Measurements from ENCODE around the gene NDUFC1.
A peak's percentile ranks its signal among the peaks of the same experiment; 100 is the strongest.

The NDUFC1 gene

GRCh38 chr4:139273835-139274234, 28.4 kb downstream of the NDUFC1 start:
- Histone ChIP-seq H2BK12ac (ENCODE audit: low read length in 2 of 2) (no peak overlapping the region), H4K8ac (ENCODE audit: low read length) (no peak overlapping the region), H3K4me3 (ENCODE audit: insufficient read depth in 1 of 2, low read depth in 1 of 2, low read length in 2 of 2) (no peak overlapping the region), H2BK15ac (ENCODE audit: low read depth, poor library complexity, severe bottlenecking) (no peak overlapping the region), H3K27me3 (ENCODE audit: control insufficient read depth in 1 of 2, insufficient read depth in 1 of 2, low read length in 2 of 2) (peaks cover 0 to 3% of the 10 kb centered on the region in 2 experiments), H2BK5ac (ENCODE audit: low read depth, low read length, poor library complexity, severe bottlenecking) (no peak overlapping the region), H2BK120ac (ENCODE audit: low read depth, low read length) (no peak overlapping the region), H3K4me2 (ENCODE audit: low read length, poor library complexity, severe bottlenecking) (no peak overlapping the region), H3K9me3 (ENCODE audit: control insufficient read depth, low read length) (no peaks in the 10 kb centered on the region), H2AFZ (ENCODE audit: low read depth, low read length) (no peak overlapping the region), H4K91ac (ENCODE audit: low read length) (no peak overlapping the region), H3K4me1 (ENCODE audit: control insufficient read depth, insufficient read depth, low read depth, low read length) (no peaks in the 10 kb centered on the region), H3K14ac (ENCODE audit: low read length in 2 of 2) (no peak overlapping the region), H3K9ac (ENCODE audit: low read length) (no peak overlapping the region), H3K4ac (ENCODE audit: low read depth in 1 of 2, low read length in 2 of 2) (no peak overlapping the region), H3K79me1 (replicated peaks; ENCODE audit: low read length, poor library complexity, severe bottlenecking) (peaks cover 1% of the 10 kb centered on the region), H3K23ac (ENCODE audit: low read length in 2 of 2) (no peak overlapping the region), H3K18ac (ENCODE audit: low read depth in 1 of 2, low read length in 2 of 2) (no peak overlapping the region), H3K27ac (ENCODE audit: low read length, poor library complexity, severe bottlenecking) (no peak overlapping the region), H2AK5ac (ENCODE audit: low read length, severe bottlenecking) (no peak overlapping the region), H3K36me3 (ENCODE audit: control insufficient read depth in 1 of 2, insufficient read depth in 2 of 2, low read depth in 1 of 2, low read length in 2 of 2) (no peaks in the 10 kb centered on the region)
- no peak for DNase-seq
- no CpG with 5 or more reads among the region's 1 CpG for WGBS

GRCh38 chr4:139267301-139267700, 35.0 kb downstream of the NDUFC1 start:
- Histone ChIP-seq H3K27me3 (ENCODE audit: control insufficient read depth in 1 of 2, insufficient read depth in 1 of 2, low read length in 2 of 2) (no peaks in the 10 kb centered on the region), H2BK5ac (ENCODE audit: low read depth, low read length, poor library complexity, severe bottlenecking) (no peak overlapping the region)

GRCh38 chr4:139266583-139267257, 35.6 kb downstream of the NDUFC1 start:
- DNase-seq: peak; percentile 84
- Histone ChIP-seq H2BK5ac (ENCODE audit: low read depth, low read length, poor library complexity, severe bottlenecking) (peak overlapping the region; percentile 24), H3K27me3 (ENCODE audit: control insufficient read depth in 1 of 2, insufficient read depth in 1 of 2, low read length in 2 of 2) (no peaks in the 10 kb centered on the region), H3K4me2 (ENCODE audit: low read length, poor library complexity, severe bottlenecking) (peak overlapping the region; percentile 82), H4K8ac (ENCODE audit: low read length) (no peak overlapping the region), H3K18ac (ENCODE audit: low read depth in 1 of 2, low read length in 2 of 2) (no peak overlapping the region), H3K14ac (ENCODE audit: low read length in 2 of 2) (no peak overlapping the region), H3K9me3 (ENCODE audit: control insufficient read depth, low read length) (no peaks in the 10 kb centered on the region), H2BK15ac (ENCODE audit: low read depth, poor library complexity, severe bottlenecking) (no peak overlapping the region), H3K4me3 (ENCODE audit: insufficient read depth in 1 of 2, low read depth in 1 of 2, low read length in 2 of 2) (peak overlapping the region in 1 of 2 experiments; percentile 74), H4K91ac (ENCODE audit: low read length) (no peak overlapping the region), H3K27ac (ENCODE audit: low read length, poor library complexity, severe bottlenecking) (peak overlapping the region; percentile 97), H3K79me1 (replicated peaks; ENCODE audit: low read length, poor library complexity, severe bottlenecking) (no peaks in the 10 kb centered on the region), H2BK120ac (ENCODE audit: low read depth, low read length) (no peak overlapping the region), H3K4me1 (ENCODE audit: control insufficient read depth, insufficient read depth, low read depth, low read length) (peaks cover 5% of the 10 kb centered on the region), H3K23ac (ENCODE audit: low read length in 2 of 2) (no peak overlapping the region), H3K36me3 (ENCODE audit: control insufficient read depth in 1 of 2, insufficient read depth in 2 of 2, low read depth in 1 of 2, low read length in 2 of 2) (no peaks in the 10 kb centered on the region), H2AFZ (ENCODE audit: low read depth, low read length) (no peak overlapping the region), H2BK12ac (ENCODE audit: low read length in 2 of 2) (no peak overlapping the region), H2AK5ac (ENCODE audit: low read length, severe bottlenecking) (no peak overlapping the region), H3K4ac (ENCODE audit: low read depth in 1 of 2, low read length in 2 of 2) (no peak overlapping the region), H3K9ac (ENCODE audit: low read length) (peak overlapping the region; percentile 66)
- WGBS: 22% methylated on average over 14 of the region's 14 CpGs

More at GRCh38 chr4:139267301-139267700, 35.0 kb downstream of the NDUFC1 start:
- Histone ChIP-seq H3K9ac (ENCODE audit: low read length) (no peak overlapping the region), H2BK15ac (ENCODE audit: low read depth, poor library complexity, severe bottlenecking) (no peak overlapping the region), H3K4me2 (ENCODE audit: low read length, poor library complexity, severe bottlenecking) (no peak overlapping the region), H3K9me3 (ENCODE audit: control insufficient read depth, low read length) (no peaks in the 10 kb centered on the region), H3K4me1 (ENCODE audit: control insufficient read depth, insufficient read depth, low read depth, low read length) (peaks cover 5% of the 10 kb centered on the region), H2BK12ac (ENCODE audit: low read length in 2 of 2) (no peak overlapping the region), H3K4me3 (ENCODE audit: insufficient read depth in 1 of 2, low read depth in 1 of 2, low read length in 2 of 2) (peak overlapping the region in 1 of 2 experiments; percentile 74), H3K18ac (ENCODE audit: low read depth in 1 of 2, low read length in 2 of 2) (no peak overlapping the region), H2AK5ac (ENCODE audit: low read length, severe bottlenecking) (no peak overlapping the region), H3K23ac (ENCODE audit: low read length in 2 of 2) (no peak overlapping the region), H2AFZ (ENCODE audit: low read depth, low read length) (no peak overlapping the region), H2BK120ac (ENCODE audit: low read depth, low read length) (no peak overlapping the region), H4K91ac (ENCODE audit: low read length) (no peak overlapping the region), H3K36me3 (ENCODE audit: control insufficient read depth in 1 of 2, insufficient read depth in 2 of 2, low read depth in 1 of 2, low read length in 2 of 2) (no peaks in the 10 kb centered on the region), H3K4ac (ENCODE audit: low read depth in 1 of 2, low read length in 2 of 2) (no peak overlapping the region), H3K79me1 (replicated peaks; ENCODE audit: low read length, poor library complexity, severe bottlenecking) (no peaks in the 10 kb centered on the region), H4K8ac (ENCODE audit: low read length) (no peak overlapping the region), H3K27ac (ENCODE audit: low read length, poor library complexity, severe bottlenecking) (peak overlapping the region; percentile 97), H3K14ac (ENCODE audit: low read length in 2 of 2) (no peak overlapping the region)
- no CpG with 5 or more reads among the region's 1 CpG for WGBS
- DNase-seq: no peak

- Histone ChIP-seq H2BK5ac (ENCODE audit: low read depth, low read length, poor library complexity, severe bottlenecking) (no peak overlapping the region), H3K27ac (ENCODE audit: low read length, poor library complexity, severe bottlenecking) (peak overlapping the region; percentile 97), H3K4me2 (ENCODE audit: low read length, poor library complexity, severe bottlenecking) (peak overlapping the region; percentile 82), H2AK5ac (ENCODE audit: low read length, severe bottlenecking) (no peak overlapping the region), H3K4me3 (ENCODE audit: insufficient read depth in 1 of 2, low read depth in 1 of 2, low read length in 2 of 2) (peak overlapping the region in 1 of 2 experiments; percentile 74), H4K8ac (ENCODE audit: low read length) (no peak overlapping the region), H3K79me1 (replicated peaks; ENCODE audit: low read length, poor library complexity, severe bottlenecking) (no peaks in the 10 kb centered on the region), H3K4me1 (ENCODE audit: control insufficient read depth, insufficient read depth, low read depth, low read length) (peaks cover 5% of the 10 kb centered on the region), H2BK120ac (ENCODE audit: low read depth, low read length) (no peak overlapping the region), H2BK15ac (ENCODE audit: low read depth, poor library complexity, severe bottlenecking) (no peak overlapping the region), H3K9me3 (ENCODE audit: control insufficient read depth, low read length) (no peaks in the 10 kb centered on the region), H2BK12ac (ENCODE audit: low read length in 2 of 2) (no peak overlapping the region), H4K91ac (ENCODE audit: low read length) (no peak overlapping the region), H3K18ac (ENCODE audit: low read depth in 1 of 2, low read length in 2 of 2) (no peak overlapping the region), H3K14ac (ENCODE audit: low read length in 2 of 2) (no peak overlapping the region), H3K4ac (ENCODE audit: low read depth in 1 of 2, low read length in 2 of 2) (no peak overlapping the region), H3K27me3 (ENCODE audit: control insufficient read depth in 1 of 2, insufficient read depth in 1 of 2, low read length in 2 of 2) (no peaks in the 10 kb centered on the region), H2AFZ (ENCODE audit: low read depth, low read length) (no peak overlapping the region), H3K23ac (ENCODE audit: low read length in 2 of 2) (no peak overlapping the region), H3K36me3 (ENCODE audit: control insufficient read depth in 1 of 2, insufficient read depth in 2 of 2, low read depth in 1 of 2, low read length in 2 of 2) (no peaks in the 10 kb centered on the region), H3K9ac (ENCODE audit: low read length) (peak overlapping the region; percentile 66)
- DNase-seq: no peak
- 0% methylated on average over 1 of the region's 1 CpG for WGBS
Measured at GRCh38 chr4:139266208-139266582, 36.1 kb downstream of the NDUFC1 start.
